ENCODE results near the gene COL16A1. TPM values are rescaled to one million over a fixed set of nuclear protein-coding genes. Genes with fewer than 3 reads are reported as not detected.
A peak's percentile ranks its signal among the peaks of the same experiment; 100 is the strongest.

COL16A1 gene
- total and polyA plus RNA-seq, 2 of the 4 experiments (the other 2 are of a cell fraction): 34.2 to 62.8 TPM

DNA sequence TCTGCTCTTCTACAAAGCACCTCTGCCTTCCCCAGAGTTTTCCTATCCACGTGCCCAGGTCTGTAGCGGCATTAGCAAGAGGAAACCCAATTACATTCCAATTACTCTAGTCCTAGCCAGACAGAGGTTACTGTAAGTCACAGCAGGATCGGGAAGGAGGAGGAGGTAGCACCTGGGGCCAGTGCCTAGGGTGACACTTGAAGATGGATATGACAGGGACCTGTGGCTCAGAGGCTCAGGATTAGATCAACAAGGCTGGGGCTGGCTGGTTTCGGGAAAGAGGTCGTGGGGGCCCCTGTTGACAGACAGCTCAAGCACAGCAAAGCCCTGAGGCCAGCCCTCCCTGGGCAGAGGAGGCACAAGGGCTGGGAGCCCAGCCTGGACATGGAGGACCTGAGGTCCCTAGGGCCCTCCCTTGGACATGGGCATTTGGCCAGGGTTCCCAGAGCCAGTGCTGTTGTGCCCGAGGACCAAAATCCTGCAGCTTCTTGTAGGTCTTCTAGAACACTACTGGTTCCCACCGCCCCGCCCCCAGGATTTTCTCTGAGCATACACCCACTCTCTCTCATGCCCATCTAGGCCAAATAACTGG lies 89.3 kb downstream of the COL16A1 start:
- Histone ChIP-seq H3K79me1 (ENCODE audit: low read depth in 1 of 2, low read length in 2 of 2) (no peaks in the 10 kb centered on the region), H3K4me1 (ENCODE audit: control insufficient read depth, insufficient read depth, low read length) (no peaks in the 10 kb centered on the region; the same call in 1 of the 2 replicates), H2BK15ac (ENCODE audit: low read depth, low read length) (no peak overlapping the region), H2AFZ (replicated peaks; ENCODE audit: low read length, poor library complexity) (peak overlapping the region; percentile 58), H3K4me2 (ENCODE audit: low read depth, low read length) (no peak overlapping the region), H2AK9ac (replicated peaks; ENCODE audit: low read depth, low read length, poor library complexity) (no peak overlapping the region), H2BK20ac (ENCODE audit: low read depth, low read length) (no peak overlapping the region), H3K23ac (ENCODE audit: low read depth, low read length) (no peak overlapping the region), H3K9me3 (ENCODE audit: control insufficient read depth, insufficient read depth, low read length) (no peaks in the 10 kb centered on the region), H3K14ac (replicated peaks; ENCODE audit: low read depth, low read length) (no peak overlapping the region), H3K9ac (ENCODE audit: low read depth, low read length) (no peak overlapping the region), H4K91ac (ENCODE audit: insufficient read depth, low read depth, low read length) (no peak overlapping the region), H3K56ac (ENCODE audit: extremely low read depth, insufficient read depth, low read length) (no peak overlapping the region), H3K36me3 (ENCODE audit: control insufficient read depth, insufficient read depth, low read length) (no peaks in the 10 kb centered on the region), H3K27ac (ENCODE audit: insufficient read depth, low read length) (no peak overlapping the region), H3K27me3 (ENCODE audit: control insufficient read depth, insufficient read depth, low read length) (peaks cover 40% of the 10 kb centered on the region), H2AK5ac (ENCODE audit: low read depth, low read length) (no peak overlapping the region), H4K20me1 (ENCODE audit: insufficient read depth, low read length) (no peaks in the 10 kb centered on the region), H3K4me3 (ENCODE audit: insufficient read depth, low read depth, low read length) (no peak overlapping the region), H2BK120ac (ENCODE audit: low read depth, low read length) (no peak overlapping the region), H3K4ac (ENCODE audit: low read depth, low read length) (no peak overlapping the region), H4K8ac (ENCODE audit: low read depth in 2 of 2, low read length in 2 of 2) (no peak overlapping the region), H3K18ac (ENCODE audit: low read depth, low read length) (no peak overlapping the region), H3K9me1 (ENCODE audit: insufficient read depth, low read length) (0 out of 2 replicates have a peak, but pooled peaks cover 6% of the 10 kb centered on the region), H2BK5ac (ENCODE audit: low read depth, low read length, poor library complexity, severe bottlenecking) (no peak overlapping the region), H4K5ac (ENCODE audit: low read depth, low read length) (no peak overlapping the region)
- in situ Hi-C loops (cut with MboI; ENCODE audit: low sequenced_read_pairs): loop anchor here (10.0 kb wide), 1 partner anchor 50 kb away; no protein-coding TSS in a partner anchor
- DNase-seq: no peak
- 67% methylated on average over 3 of the region's 8 CpGs; no CpG with 5 or more reads in 1 of the 2 experiments for WGBS, 2 experiments (ENCODE audit: extremely low coverage in 2 of 2, insufficient read length in 1 of 2)
- ATAC-seq (ENCODE audit: low read depth): no peak
- TF ChIP-seq MAZ (IDR thresholded peaks at IDR 0.05; ENCODE audit: borderline replicate concordance, low read depth, low read length): no peak
- TF ChIP-seq BHLHE40 (IDR thresholded peaks at IDR 0.05; ENCODE audit: low read depth, low read length): no peak
- TF ChIP-seq MAFK (IDR thresholded peaks at IDR 0.05; ENCODE audit: low read depth, low read length): no peak
- TF ChIP-seq, protein P1, sequence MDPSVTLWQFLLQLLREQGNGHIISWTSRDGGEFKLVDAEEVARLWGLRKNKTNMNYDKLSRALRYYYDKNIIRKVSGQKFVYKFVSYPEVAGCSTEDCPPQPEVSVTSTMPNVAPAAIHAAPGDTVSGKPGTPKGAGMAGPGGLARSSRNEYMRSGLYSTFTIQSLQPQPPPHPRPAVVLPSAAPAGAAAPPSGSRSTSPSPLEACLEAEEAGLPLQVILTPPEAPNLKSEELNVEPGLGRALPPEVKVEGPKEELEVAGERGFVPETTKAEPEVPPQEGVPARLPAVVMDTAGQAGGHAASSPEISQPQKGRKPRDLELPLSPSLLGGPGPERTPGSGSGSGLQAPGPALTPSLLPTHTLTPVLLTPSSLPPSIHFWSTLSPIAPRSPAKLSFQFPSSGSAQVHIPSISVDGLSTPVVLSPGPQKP (IDR thresholded peaks at IDR 0.05; ENCODE audit: borderline replicate concordance, low read depth, low read length): no peak
- no peak for TF ChIP-seq RCOR1 (IDR thresholded peaks at IDR 0.05; ENCODE audit: insufficient replicate concordance, low read length)
- TF ChIP-seq, protein P2, sequence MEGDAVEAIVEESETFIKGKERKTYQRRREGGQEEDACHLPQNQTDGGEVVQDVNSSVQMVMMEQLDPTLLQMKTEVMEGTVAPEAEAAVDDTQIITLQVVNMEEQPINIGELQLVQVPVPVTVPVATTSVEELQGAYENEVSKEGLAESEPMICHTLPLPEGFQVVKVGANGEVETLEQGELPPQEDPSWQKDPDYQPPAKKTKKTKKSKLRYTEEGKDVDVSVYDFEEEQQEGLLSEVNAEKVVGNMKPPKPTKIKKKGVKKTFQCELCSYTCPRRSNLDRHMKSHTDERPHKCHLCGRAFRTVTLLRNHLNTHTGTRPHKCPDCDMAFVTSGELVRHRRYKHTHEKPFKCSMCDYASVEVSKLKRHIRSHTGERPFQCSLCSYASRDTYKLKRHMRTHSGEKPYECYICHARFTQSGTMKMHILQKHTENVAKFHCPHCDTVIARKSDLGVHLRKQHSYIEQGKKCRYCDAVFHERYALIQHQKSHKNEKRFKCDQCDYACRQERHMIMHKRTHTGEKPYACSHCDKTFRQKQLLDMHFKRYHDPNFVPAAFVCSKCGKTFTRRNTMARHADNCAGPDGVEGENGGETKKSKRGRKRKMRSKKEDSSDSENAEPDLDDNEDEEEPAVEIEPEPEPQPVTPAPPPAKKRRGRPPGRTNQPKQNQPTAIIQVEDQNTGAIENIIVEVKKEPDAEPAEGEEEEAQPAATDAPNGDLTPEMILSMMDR (conservative IDR thresholded peaks at IDR 0.05; ENCODE audit: low read depth, low read length): no peak
- TF ChIP-seq RFX5 (IDR thresholded peaks at IDR 0.05; ENCODE audit: low read depth, low read length): no peak
- no peak for TF ChIP-seq NFE2L2 (IDR thresholded peaks at IDR 0.05; ENCODE audit: low read depth, low read length)
- CTCF ChIA-PET: no interaction called here
- dilution Hi-C loops (cut with HindIII; ENCODE audit: low sequenced_read_pairs, unreplicated experiment): no loop called here
- POLR2A ChIA-PET (ENCODE audit: unreplicated experiment): no interaction called here
- BruUV-seq (replicated peaks): no TSS peak
- intact Hi-C loops (cut with micrococcal nuclease): no loop called here

Data from IMR-90 (cell line).